Lower leg skin (tissue), 4 donors: ENCODE data around the gene PDYN. TPM values are rescaled to one million over a fixed set of nuclear protein-coding genes. Genes with fewer than 3 reads are reported as not detected.
A peak's percentile ranks its signal among the peaks of the same experiment; 100 is the strongest.

ENCODE experiments used
- DNase-seq, 2 donors: peaks; one replicate each; pipeline ENCODE4 v3.0.0-alpha.2; 2019; ENCODE audit warnings: low spot score in 2 of 2
- H3K4me3 ChIP-seq: fragments of 200-600 bp; sonication (generic); 2 replicates; pipeline ENCODE4 v1.5.1; 2017; ENCODE audit warnings: mild to moderate bottlenecking, low read depth; ENCODE audit not compliant: poor library complexity, severe bottlenecking
- CTCF ChIP-seq, 3 donors: fragments of 450-650 bp; IDR thresholded peaks; one replicate each; pipeline ENCODE4 v1.5.1; 2016; ENCODE audit warnings: antibody characterized with exemption in 3 of 3, mild to moderate bottlenecking in 3 of 3, moderate library complexity in 2 of 3
- POLR2A ChIP-seq, 2 donors: fragments of 450-650 bp; IDR thresholded peaks; one replicate each; pipeline ENCODE4 v1.6.1; 2016 to 2017; ENCODE audit warnings: antibody characterized with exemption in 2 of 2, mild to moderate bottlenecking in 1 of 2, moderate library complexity in 1 of 2
- WGBS, 2 donors: methylation state at CpG; one replicate each; pipeline ENCODE4 v1.1.5; 2018; 5-methylcytosine and 5-hydroxymethylcytosine counted together
- intact Hi-C: fragments of 100-400 bp; cut with DNase I; formaldehyde crosslinking; loops from one replicate; pipeline ENCODE4 v1.15.0; 2023; ENCODE audit warnings: low total_unique reads
- total RNA-seq, 4 donors: library from RNA; depleted of rRNA; stranded (reverse); fragments of >200 nt; gene quantifications; one replicate each; pipeline ENCODE4 v1.1.0, GENCODE V29; 2016

The PDYN gene
- total RNA-seq, 4 donors from 2014 or later = not detected

- WGBS, 2 donors = 1 to 5% methylated on average over 16 to 26 of the region's 28 CpGs
- intact Hi-C loops = loop anchor here (2.0 kb wide), 1 partner anchor 207 kb away; no protein-coding TSS in a partner anchor
- TF ChIP-seq CTCF (IDR thresholded peaks at IDR 0.05) (peak in 1 of 3 donors; percentile 91), POLR2A (IDR thresholded peaks at IDR 0.05) (no peak)
- DNase-seq = peak; percentile 58 to 95
- H3K4me3 ChIP-seq = no peak overlapping the region
These were observed 28.1 kb downstream of the PDYN start for GRCh38 chr20:1965520-1966351.

GRCh38 chr20:1964659-1965405, 29.0 kb downstream of the PDYN start:
- peak in 1 of 2 donors; percentile 45 for DNase-seq
- WGBS, 2 donors = 58 to 59% methylated on average over 14 of the region's 14 CpGs
- TF ChIP-seq CTCF (IDR thresholded peaks at IDR 0.05) = no peak
- intact Hi-C loops = loop anchor here (2.0 kb wide), 1 partner anchor 208 kb away; no protein-coding TSS in a partner anchor
- H3K4me3 ChIP-seq = no peak overlapping the region

GRCh38 chr20:1964061-1964460, 29.8 kb downstream of the PDYN start:
- TF ChIP-seq POLR2A (IDR thresholded peaks at IDR 0.05) (no peak), CTCF (IDR thresholded peaks at IDR 0.05) (no peak)
- no peak overlapping the region for H3K4me3 ChIP-seq
- 73 to 78% methylated on average over 4 of the region's 4 CpGs for WGBS, 2 donors
- intact Hi-C loops = loop anchor here (2.0 kb wide), 1 partner anchor 209 kb away; no protein-coding TSS in a partner anchor
- DNase-seq = peak in 1 of 2 donors; percentile 7

GRCh38 chr20:1961374-1961773, 32.5 kb downstream of the PDYN start:
- WGBS, 2 donors = 79 to 91% methylated on average over 5 of the region's 5 CpGs
- TF ChIP-seq POLR2A (IDR thresholded peaks at IDR 0.05) = no peak
- no peak for TF ChIP-seq CTCF (IDR thresholded peaks at IDR 0.05)
- peak in 1 of 2 donors; percentile 57 for DNase-seq
- no peak overlapping the region for H3K4me3 ChIP-seq
- intact Hi-C loops = no loop called here

- TF ChIP-seq POLR2A (IDR thresholded peaks at IDR 0.05) (no peak), CTCF (IDR thresholded peaks at IDR 0.05) (no peak)
- 49 to 61% methylated on average over 2 of the region's 2 CpGs for WGBS, 2 donors
- DNase-seq = no peak
- no peak overlapping the region for H3K4me3 ChIP-seq
- intact Hi-C loops = no loop called here
These were observed 34.7 kb downstream of the PDYN start for GRCh38 chr20:1959156-1959555.
